Stimulated activated CD4-positive, alpha-beta T cell treated with anti-CD3 and anti-CD28 coated beads, Interleukin-12 subunit alpha, Interleukin-12 subunit beta, amount 100 ng/mL, for 48 hours (primary cell): ENCODE results near the gene RTEL1.
"Not testable (repeated sequence)": the region's sequence is repeated elsewhere in the genome, so short reads cannot be mapped to it uniquely, and the experiment has no call there.

Experiments used
- DNase-seq, 3 donors: peaks; one replicate each; pipeline ENCODE4 v3.0.0-alpha.2; 2020; ENCODE audit warnings: low read depth in 2 of 3, low spot score in 1 of 3

The RTEL1 gene

DNA sequence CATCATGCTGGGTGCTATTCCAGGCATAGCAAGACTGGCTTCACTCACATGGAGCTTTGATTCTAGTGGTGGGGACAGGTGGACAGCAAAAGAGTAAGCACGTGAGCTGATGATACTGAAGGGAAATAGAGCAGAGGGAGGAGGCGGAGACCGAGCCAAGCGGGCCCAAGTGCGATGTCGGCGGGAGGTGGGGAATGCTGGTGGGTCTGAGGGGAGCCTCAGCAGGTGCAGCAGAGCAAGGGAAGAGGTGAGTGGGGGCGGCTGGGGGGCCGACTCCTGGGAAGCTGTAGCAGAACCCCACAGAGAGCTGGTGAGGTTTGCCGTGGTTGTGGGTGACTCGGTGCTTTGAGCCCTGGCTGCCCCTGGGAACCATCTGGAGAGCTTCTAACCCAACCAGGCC, 10.2 kb downstream of the RTEL1 start:
- no peak for DNase-seq

DNA sequence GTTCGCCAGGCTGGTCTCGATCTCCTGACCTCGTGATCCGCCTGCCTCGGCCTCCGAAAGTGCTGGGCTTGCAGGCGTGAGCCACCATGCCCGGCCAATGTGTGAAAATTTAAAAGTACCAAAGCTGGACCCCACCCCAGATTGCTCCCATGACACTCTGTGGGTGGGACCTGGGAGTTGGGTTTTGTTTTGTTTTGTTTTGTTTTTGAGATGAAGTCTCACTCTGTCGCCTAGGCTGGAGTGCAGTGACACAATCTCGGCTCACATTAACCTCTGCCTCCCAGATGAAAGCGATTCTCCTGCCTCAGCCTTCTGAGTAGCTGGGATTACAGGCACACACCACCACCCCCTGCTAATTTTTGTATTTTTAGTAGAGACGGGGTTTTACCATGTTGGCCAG, 13.6 kb downstream of the RTEL1 start:
- not testable (repeated sequence) for DNase-seq

DNA sequence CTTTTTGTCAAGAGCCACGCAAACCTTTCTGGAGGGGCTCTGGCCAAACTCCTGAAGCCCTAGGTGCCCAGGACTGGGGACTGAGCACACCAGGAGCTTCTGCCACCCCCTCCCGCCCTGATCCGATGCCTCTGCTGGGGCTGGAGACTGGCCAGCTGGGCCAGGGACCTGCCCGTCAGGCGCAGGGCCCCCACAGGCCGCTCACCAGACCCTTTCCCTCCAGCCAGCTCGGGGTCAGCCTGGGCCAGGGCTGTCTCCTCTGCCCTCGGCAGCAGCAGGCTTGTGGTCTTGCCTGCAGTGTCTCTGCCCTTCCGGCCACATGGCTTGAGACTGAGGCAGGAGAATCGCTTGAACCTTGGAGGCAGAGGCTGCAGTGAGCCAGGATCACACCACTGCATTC, 14.6 kb downstream of the RTEL1 start:
- no peak for DNase-seq

DNA sequence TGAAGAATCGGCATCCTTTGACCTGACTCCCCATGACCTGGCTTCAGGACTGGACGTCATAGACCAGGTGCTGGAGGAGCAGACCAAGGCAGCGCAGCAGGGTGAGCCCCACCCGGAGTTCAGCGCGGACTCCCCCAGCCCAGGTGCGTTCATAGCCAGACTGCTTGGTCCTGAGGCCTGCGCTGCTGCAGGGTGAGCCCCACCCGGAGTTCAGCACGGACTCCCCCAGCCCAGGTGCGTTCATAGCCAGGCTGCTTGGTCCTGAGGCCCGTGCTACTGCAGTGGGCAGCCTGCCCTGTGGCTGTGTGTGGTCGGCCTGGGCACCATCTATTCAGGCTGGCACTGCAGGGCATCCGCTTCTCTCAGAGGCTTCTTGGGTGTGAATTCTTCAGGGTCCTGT, 15.8 kb downstream of the RTEL1 start:
- DNase-seq = no peak

DNA sequence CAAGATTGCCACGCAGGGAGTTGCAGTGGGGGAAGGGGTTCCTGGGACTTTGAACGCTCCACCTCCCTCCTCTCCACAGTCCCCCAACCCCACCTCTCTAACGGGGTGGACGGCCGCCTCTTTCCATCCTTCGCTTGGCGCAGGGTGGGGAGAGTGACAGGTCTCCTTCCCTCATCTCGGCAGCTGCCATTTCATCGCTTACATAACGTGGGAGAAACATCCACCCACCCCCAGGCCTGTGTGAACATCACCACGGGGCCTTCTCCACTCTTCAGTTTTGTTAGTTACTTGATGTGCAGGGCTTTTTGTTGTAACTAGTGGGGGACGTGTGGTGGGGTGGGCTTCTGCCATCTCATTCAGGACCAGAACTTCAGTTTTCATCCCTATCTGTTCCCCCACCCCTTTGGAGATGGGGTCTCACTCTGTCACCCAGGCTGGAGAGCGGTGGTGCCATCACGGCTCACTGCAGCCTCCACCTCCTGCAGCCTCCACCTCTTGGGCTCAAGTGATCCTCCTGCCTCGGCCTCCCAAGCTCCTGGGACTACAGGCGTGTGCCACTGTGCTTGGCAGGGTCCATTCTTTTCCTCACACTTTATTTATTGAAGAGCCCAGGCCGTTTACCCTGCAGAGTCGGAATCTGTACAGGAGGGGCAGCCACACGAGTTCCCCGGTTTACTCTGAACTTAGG, 17.7 kb downstream of the RTEL1 start:
- DNase-seq = no peak

DNA sequence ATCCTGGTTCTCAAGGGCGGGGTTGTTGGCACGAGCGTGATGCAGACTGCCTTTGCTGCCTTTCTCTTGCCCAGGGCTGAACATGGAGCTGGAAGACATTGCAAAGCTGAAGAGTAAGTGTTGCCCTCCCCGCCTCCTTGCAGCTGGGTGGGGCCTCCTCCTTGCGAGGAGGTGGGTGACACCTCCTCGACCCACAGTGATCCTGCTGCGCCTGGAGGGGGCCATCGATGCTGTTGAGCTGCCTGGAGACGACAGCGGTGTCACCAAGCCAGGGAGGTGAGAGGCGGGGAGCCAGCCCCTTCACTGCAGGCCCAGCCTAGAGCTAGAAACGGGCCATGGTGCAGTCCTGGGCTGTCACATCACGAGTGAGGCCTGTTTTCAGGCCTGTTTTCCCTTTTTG, 20.0 kb downstream of the RTEL1 start:
- DNase-seq = no peak

DNA sequence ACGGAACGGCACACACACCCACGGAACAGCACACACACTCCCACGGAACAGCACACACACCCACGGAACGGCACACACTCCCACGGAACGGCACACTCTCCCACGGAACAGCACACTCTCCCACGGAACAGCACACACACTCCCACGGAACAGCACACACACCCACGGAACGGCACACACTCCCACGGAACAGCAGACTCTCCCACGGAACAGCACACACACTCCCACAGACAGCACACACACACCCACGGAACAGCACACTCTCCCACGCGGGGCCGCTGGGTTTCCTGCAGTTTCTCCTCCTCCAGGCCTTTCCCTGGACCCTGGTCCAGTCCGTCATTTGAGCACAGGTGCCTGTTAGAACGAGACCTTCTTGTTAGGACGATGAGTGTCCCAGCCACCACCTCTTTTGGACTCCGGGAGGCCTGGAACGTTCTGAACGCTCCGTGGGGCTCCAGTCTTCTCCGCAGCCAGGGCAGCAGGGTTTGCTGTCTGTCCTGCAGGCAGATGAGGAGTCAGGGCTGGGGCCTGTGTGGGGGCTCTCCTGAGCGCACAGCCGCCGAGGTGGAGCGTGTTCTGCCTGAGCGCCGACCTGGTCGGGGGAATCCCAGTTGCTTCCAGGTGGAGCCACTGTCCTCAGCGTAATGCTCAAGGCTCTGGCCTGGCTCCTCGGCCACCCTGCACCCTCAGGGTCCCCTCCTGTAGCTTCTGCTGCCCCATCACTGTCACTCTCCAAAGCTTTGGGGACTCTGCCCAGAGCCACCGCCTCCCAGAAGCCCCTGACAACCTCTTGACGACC, 20.8 kb downstream of the RTEL1 start:
- DNase-seq = no peak

DNA sequence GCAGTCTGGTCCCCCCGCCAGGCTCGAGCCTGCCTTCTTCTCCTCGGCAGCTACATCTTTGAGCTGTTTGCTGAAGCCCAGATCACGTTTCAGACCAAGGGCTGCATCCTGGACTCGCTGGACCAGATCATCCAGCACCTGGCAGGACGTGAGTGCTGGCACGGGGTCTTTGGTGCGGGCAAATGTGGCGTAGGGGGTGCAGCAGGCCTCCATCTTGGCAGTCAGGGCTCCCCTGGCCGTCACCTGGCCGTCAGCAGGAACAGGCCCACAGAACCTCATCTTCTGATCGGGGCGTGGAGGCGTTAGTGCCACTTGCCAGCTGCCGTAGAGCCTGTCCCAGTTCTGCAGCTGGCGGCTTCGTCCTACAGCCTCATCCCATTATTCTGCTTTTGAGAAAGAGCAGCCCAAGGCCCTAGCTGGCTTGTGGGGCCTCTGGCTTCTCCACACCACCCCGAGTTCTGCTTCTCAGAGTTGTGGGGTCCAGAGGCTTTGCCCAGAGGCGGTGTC, 21.7 kb downstream of the RTEL1 start:
- no peak for DNase-seq

DNA sequence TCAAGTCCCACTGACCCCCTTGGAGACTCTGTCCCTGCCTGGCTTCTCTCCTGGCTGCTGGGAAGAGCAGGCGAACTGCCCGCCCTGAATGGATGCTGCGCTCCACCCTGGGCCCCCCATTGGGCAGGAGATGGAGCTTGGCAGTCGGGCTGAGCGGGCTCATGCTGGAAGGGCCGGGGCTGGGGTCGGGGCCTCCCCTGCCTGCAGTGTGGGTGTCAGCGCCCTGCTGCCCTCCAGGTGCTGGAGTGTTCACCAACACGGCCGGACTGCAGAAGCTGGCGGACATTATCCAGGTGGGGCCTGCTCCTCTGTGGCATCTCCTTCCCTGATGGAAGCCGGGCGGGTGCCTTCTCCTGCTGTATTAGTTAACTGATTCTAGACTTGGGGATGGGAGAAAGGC, 22.3 kb downstream of the RTEL1 start:
- DNase-seq = no peak

DNA sequence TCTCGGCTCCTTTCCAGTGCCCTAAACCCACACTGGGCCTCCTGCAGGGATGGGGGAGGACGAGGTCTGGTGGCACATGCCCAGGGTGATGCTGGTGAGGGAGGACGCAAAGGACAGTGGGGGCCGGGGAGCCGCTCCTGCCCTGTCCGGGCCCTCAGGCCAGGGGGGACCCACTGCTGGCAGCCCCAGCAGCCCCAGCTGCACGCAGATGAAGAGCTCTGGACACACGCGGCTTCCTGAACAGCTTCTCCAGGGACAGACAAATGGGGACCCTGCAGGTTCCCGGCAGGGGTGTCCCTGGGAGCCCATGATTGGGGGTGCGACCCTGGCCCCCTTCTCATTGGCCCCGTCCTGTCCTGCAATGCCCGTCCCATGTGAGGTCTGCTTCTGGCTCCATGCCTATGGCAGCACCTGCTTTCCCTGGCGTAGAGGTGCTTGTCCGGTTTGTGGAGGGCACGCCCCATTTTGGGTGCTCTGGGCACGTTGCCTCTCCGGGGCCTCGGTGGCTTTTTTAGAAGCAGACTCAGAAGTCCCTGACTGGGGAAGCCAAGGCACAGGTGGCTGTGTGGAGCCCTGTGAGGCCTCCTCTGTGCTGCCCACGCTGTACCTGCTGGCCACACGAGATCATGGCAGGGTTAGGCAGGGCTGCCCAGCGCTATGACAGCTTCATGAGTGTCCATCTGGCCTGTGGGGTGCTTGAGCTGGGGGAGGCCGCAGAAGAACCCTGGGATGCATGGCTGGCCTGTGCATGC, 22.9 kb downstream of the RTEL1 start:
- DNase-seq = no peak

DNA sequence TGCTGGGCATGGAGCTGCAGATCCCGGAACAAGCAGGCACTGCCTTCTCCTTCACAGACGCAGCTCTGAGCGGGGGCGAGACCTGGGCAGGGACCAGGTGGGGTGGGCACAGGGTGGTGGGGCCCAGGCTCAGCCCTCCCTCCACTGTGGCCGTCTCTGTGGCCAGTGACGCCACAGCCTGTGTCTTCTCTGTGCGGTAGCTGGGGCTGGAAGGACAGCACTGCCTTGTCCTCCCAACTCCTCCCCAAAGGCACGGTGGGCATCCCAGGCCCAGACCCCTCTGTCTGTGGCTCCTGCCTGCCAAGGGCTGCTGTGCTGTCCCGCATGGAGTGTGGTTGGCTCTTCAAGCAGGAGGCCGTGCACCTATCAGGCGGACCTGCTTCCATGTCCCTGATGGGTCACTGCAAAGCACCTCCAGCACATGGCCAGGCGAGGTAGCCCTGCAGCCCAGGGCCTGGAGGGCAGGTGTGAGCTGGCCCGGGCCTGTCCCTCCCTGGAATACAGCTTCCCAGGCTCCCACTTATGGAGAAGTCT, 23.6 kb downstream of the RTEL1 start:
- DNase-seq = no peak

DNA sequence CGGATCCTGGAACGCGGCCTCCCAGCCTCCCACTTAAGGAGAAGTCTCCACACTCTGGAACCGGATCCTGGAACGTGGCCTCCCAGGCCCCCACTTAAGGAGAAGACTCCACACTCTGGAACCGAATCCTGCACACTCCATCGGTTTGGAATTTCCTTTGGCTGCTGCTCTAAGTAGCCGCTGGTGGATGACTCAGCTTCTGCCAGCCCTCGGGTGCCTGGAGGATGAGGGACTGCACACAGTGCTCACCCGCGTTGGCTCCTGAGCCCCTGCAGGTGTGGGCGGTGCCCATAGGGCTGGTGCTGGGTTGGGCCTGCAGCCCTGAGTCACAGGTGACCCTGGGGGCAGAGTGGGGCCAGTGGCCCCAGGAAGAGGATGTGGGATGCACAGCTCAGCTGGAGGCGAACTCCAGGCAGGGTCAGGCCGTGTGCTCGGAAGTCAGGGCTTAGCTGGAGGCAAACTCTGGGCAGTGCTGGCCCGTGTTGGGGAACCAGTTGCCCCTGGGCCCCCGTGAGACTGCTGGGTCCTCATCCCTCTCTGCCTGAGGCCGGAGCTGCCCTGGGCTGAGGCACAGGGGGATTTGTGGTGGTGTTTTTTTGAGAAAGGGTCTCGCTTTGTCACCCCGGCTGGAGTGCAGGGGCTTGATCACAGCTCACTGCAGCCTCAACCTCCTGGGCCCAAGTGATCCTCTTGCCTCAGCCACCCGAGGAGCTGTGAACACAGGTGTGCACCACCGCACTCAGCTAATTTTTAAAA, 24.4 kb downstream of the RTEL1 start:
- DNase-seq = no peak

DNA sequence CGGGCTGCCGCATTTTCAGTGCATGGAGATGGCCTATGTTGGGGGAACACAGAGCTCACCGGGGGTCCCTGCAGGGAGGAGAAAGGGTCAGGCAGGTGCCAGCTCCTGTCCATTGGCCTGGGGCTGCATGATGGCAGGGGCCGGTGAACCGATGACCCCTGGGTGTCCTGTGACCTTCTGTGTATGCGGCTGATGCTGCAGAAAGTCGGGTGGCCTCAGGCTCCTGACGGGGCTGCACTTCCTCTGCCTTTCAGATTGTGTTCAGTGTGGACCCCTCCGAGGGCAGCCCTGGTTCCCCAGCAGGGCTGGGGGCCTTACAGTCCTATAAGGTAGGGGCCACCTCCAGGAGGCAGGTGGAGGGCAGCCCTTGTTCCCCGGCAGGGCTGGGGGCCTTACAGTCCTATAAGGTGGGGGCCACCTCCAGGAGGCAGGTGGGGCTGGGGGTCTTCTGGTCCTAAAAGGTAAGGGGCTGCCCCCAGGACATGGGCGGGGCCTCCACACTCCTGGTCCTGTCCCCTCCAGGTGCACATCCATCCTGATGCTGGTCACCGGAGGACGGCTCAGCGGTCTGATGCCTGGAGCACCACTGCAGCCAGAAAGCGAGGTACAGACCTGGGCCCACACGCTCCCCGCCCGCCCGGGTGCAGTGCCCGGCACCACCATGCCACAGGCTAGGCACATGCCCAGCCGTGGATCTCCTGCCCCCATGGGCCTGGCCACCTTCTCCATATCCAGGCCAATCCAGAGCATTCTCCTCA, 27.3 kb downstream of the RTEL1 start:
- DNase-seq = no peak

DNA sequence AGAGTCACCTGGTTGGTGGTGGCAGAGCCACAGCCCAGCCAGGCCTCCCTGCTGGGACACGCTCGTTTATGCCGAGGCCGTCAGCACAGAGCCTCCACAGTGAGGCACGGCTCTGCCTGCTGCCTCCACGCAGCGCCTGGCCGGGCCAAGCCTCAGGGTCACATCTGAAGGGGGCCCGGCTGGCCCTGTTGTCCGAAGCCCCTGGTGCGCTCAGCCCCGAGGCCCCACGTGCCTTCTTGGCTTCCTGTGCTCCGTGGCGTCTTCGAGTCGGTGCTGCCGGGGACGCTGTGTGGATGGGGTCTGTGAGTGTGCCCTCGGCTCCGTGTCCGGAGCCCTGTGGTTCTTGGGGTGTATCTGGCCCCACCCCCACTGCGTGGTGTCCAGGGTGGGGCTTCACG, 28.0 kb downstream of the RTEL1 start:
- DNase-seq = no peak

DNA sequence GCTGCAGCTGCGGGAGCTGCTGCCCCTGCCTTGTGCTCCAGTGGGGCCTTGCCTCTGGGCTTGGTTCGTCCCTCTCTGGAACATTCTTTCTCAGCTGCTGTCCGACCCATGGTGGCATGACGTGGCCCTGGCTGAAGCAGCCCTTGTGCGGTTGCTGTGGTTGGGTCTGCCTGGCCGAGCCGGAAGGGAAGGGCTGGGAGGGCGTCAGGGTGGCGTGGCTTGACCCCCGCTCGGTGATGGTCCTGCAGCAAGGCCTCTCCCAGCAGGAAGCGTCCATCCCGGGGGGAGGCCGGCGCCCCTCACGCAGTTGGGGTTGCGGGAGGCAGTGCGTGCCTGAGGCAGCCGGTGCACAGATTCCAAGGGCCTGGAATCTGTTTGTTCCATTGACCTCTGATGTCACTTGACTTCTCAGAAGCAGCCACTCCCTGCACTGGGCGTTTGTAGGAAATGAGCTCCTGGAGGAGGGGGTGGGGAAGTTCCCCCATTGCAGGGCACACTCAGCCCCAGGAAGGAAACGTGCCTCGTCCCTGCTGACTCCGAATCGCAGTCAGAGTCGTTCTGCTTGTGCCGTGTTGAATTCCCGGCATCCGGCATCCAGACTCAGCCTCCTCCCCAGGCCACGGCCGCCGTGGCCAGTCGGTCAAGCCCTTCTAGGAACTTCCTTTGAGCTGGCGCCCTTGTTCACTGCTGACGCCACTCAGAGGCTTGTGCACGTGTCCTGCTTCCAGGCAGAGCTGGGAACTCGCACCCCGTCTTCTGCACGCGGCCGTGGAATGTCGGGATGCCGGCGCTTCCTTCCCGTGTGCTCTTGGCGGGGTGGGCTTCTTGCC, 28.6 kb downstream of the RTEL1 start:
- DNase-seq = peak; percentile 40 to 52 (median 47)

DNA sequence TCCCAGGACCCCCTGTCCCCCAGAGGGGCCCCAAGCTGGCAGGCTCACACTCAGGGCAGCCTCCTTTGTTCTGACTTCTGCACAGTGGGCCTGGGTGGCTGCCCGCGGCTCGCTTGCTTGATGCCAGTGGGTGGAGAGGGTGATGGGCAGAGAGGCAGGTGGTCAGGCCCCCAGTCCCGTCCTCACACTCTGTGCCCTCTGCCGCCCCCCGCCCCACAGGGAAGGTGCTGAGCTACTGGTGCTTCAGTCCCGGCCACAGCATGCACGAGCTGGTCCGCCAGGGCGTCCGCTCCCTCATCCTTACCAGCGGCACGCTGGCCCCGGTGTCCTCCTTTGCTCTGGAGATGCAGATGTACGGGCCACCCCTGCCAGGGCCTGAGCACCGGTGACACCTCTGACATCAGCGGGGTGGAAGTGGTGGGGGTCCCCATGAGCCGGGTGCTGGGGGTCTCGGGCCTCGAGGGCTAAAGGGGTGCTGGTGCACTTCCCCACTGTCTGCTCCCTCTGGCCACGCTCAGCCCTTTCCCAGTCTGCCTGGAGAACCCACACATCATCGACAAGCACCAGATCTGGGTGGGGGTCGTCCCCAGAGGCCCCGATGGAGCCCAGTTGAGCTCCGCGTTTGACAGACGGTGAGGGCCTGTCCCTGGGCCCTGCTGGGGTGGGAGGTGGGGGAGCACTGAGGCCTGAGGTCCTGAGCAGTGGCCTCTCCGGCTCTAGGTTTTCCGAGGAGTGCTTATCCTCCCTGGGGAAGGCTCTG, 29.5 kb downstream of the RTEL1 start:
- no peak for DNase-seq

DNA sequence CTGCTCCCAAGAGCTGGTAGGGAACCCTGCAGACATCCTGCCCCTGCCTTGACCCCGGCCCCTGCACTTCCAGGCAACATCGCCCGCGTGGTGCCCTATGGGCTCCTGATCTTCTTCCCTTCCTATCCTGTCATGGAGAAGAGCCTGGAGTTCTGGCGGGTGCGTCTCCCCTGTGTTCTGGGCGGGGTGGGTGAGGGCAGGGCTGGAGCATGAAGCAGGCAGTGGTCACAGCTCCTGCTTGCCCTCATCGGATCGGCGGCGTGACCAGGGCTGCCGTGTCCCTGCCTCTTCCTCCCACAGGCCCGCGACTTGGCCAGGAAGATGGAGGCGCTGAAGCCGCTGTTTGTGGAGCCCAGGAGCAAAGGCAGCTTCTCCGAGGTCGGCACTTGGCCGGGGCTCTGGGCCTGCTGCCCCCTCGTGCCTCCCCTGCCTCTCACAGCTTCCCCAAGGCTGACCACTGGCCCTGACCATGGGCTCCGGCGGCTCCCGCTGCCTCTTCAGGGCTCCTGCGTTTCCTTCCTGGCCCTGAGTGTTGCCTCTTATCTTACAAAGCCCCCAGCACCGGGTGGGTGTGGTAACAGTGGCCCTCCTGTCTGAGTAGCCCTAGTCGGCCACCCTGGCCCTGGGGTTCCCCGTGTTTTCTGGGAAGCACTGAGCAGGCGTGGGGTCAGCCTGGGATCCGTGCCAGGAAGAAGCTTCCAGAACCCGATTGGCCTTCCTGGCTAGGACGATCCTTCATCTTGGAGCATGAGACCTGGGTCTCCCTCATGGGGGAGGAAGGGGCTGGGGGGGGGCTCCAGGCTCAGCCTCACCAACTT, 30.3 kb downstream of the RTEL1 start:
- DNase-seq = no peak
